ENCODE measurements around the gene UIMC1. TPM values are rescaled to one million over a fixed set of nuclear protein-coding genes. Genes with fewer than 3 reads are reported as not detected.

The UIMC1 gene
- total RNA-seq, 1 experiment from 2014 or later = 53.0 TPM

DNA sequence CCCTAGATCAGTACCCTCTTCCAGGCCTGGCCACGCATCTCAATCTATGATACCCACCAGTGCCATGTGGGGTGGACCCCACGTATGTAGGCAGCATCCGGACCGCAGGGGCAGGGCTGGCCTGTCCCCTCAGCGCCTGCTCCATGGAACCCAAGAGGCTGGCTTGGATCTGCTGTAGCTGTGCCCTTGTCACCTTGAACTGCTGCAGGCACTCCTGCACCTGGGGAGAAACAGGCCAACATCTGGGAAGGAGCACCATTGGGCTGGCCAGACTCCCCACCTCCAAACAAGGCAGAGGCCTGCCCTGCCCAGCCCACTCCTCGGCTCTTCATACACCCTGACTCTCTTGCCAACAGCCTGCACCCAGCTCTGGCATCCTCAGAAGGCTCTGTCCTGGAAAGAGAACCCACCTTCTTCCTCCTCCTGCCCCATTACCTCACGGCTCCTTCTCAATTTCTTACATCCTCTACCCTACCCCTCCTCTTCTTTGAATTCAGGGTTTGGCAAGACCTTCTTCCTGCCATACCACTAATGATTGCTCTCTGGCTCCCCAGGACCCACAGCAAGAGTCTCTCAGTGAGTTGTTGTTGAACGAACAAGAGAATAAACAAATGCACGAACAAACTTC is 115.1 kb downstream of the UIMC1 start:
- no CpG with 5 or more reads among the region's 9 CpGs for WGBS (ENCODE audit: extremely low coverage, insufficient read length, low lambda C conversion rate)
- TF ChIP-seq, protein P1, sequence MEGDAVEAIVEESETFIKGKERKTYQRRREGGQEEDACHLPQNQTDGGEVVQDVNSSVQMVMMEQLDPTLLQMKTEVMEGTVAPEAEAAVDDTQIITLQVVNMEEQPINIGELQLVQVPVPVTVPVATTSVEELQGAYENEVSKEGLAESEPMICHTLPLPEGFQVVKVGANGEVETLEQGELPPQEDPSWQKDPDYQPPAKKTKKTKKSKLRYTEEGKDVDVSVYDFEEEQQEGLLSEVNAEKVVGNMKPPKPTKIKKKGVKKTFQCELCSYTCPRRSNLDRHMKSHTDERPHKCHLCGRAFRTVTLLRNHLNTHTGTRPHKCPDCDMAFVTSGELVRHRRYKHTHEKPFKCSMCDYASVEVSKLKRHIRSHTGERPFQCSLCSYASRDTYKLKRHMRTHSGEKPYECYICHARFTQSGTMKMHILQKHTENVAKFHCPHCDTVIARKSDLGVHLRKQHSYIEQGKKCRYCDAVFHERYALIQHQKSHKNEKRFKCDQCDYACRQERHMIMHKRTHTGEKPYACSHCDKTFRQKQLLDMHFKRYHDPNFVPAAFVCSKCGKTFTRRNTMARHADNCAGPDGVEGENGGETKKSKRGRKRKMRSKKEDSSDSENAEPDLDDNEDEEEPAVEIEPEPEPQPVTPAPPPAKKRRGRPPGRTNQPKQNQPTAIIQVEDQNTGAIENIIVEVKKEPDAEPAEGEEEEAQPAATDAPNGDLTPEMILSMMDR (conservative IDR thresholded peaks at IDR 0.05) = no peak

More for the DNA sequence above, 115.1 kb downstream of the UIMC1 start:
- no peak overlapping the region for H3K23ac ChIP-seq (ENCODE audit: insufficient read length, low read depth, low read length)
- no peaks in the 10 kb centered on the region for H3K23me2 ChIP-seq (ENCODE audit: insufficient read length, low read depth, low read length, poor library complexity, severe bottlenecking)
- H2BK120ac ChIP-seq (ENCODE audit: low read depth, low read length, poor library complexity, severe bottlenecking) = no peak overlapping the region
- Mint-ChIP-seq H3K9me3 (no peaks in the 10 kb centered on the region), H3K27me3 (ENCODE audit: low read depth) (peaks cover 10% of the 10 kb centered on the region), H3K4me3 (no peak overlapping the region), H3K27ac (peak overlapping the region in 1 of 3 experiments; percentile 1; a peak in 1 of 7 replicates), H3K4me1 (no peaks in the 10 kb centered on the region), H3K36me3 (ENCODE audit: insufficient read depth in 1 of 3, low read depth in 3 of 3) (no peaks in the 10 kb centered on the region; a peak in 1 of 7 replicates)
- H2AFZ ChIP-seq (ENCODE audit: low read length) = no peak overlapping the region
- no peak overlapping the region for H4K5ac ChIP-seq (ENCODE audit: insufficient read length, low read depth, low read length)
- DNase-seq = peak; percentile 23
- no peaks in the 10 kb centered on the region for H4K20me1 ChIP-seq (ENCODE audit: control insufficient read depth, insufficient read depth, insufficient read length)
- H3K79me1 ChIP-seq (ENCODE audit: insufficient read depth, low read depth, low read length, poor library complexity, severe bottlenecking) = no peaks in the 10 kb centered on the region
- no peak overlapping the region for H3K56ac ChIP-seq (ENCODE audit: insufficient read length, low read depth, low read length)
- no peak overlapping the region for H2BK20ac ChIP-seq (ENCODE audit: low read depth, low read length, poor library complexity, severe bottlenecking)
- H3K9ac ChIP-seq (ENCODE audit: extremely low read depth, insufficient read length, low read length) = no peak overlapping the region
- H3T11ph ChIP-seq (ENCODE audit: low read length) = no peak overlapping the region
- H3K79me2 ChIP-seq (ENCODE audit: insufficient read depth, low read length) = no peaks in the 10 kb centered on the region
- H2BK15ac ChIP-seq (ENCODE audit: low read depth, low read length) = no peak overlapping the region
- H4K8ac ChIP-seq (replicated peaks; ENCODE audit: insufficient read length, low read depth, low read length) = no peak overlapping the region
- no peak overlapping the region for H2AK5ac ChIP-seq (ENCODE audit: insufficient read length, low read length)
- no peaks in the 10 kb centered on the region for H3K27me3 ChIP-seq (ENCODE audit: insufficient read depth, low read length)
- H2BK5ac ChIP-seq (ENCODE audit: insufficient read length, low read length) = no peak overlapping the region
- H2BK12ac ChIP-seq (ENCODE audit: insufficient read length, low read depth, low read length) = no peak overlapping the region
- H3K4me2 ChIP-seq (ENCODE audit: insufficient read depth, insufficient read length, low read length) = no peak overlapping the region
- H3K18ac ChIP-seq (ENCODE audit: insufficient read length, low read depth, low read length) = no peak overlapping the region
- no peak overlapping the region for H3K14ac ChIP-seq (ENCODE audit: insufficient read depth, low read length)
- H3K4me1 ChIP-seq (ENCODE audit: insufficient read depth, low read length) = no peaks in the 10 kb centered on the region
- H3K4ac ChIP-seq (ENCODE audit: low read depth, low read length) = no peak overlapping the region
- H3K9me3 ChIP-seq (ENCODE audit: control insufficient read depth, low read depth, low read length) = no peaks in the 10 kb centered on the region
- no peak overlapping the region for H4K91ac ChIP-seq (ENCODE audit: insufficient read length, low read depth, low read length)
- H3K27ac ChIP-seq (ENCODE audit: insufficient read length, low read depth, low read length) = no peak overlapping the region

All from H9 (cell line).